Measurements from ENCODE around the gene GPR35. TPM values are rescaled to one million over a fixed set of nuclear protein-coding genes. Genes with fewer than 3 reads are reported as not detected.

Gene GPR35
- polyA plus RNA-seq, 1 of the 3 experiments (the other 2 are of a cell fraction): 1.2 TPM

GRCh38 chr2:240648650-240649275 lies 23.5 kb downstream of the GPR35 start:
- H3K9me3 ChIP-seq: no peaks in the 10 kb centered on the region
- H3K4me2 ChIP-seq: no peak overlapping the region
- no peaks in the 10 kb centered on the region; the same call in 1 of the 2 replicates for H3K27me3 ChIP-seq (ENCODE audit: insufficient read depth)
- CTCF ChIA-PET: interaction anchor here (1.7 to 2.0 kb wide), 2 partner anchors 8 to 192 kb away, joined by 6 to 8 read pairs; no protein-coding TSS in a partner anchor
- no peaks in the 10 kb centered on the region for H3K79me2 ChIP-seq (ENCODE audit: insufficient read depth)
- H3K27ac ChIP-seq (ENCODE audit: low read depth in 2 of 2, low read length in 1 of 2): no peak overlapping the region
- H4K20me1 ChIP-seq (ENCODE audit: insufficient read depth): no peaks in the 10 kb centered on the region
- no peaks in the 10 kb centered on the region for H3F3A ChIP-seq (replicated peaks; ENCODE audit: insufficient read depth)
- H3K4me1 ChIP-seq (ENCODE audit: control insufficient read depth in 1 of 2, insufficient read depth in 2 of 2, low read depth in 1 of 2, low read length in 1 of 2): no peaks in the 10 kb centered on the region
- DNase-seq: peak; percentile 25
- no peak overlapping the region for H2AFZ ChIP-seq (ENCODE audit: low read depth)
- no peak for TF ChIP-seq FOSL2 (IDR thresholded peaks at IDR 0.05; ENCODE audit: borderline replicate concordance, low read depth)
- TF ChIP-seq ELF1 (IDR thresholded peaks at IDR 0.05): no peak
- no peak for TF ChIP-seq RFX5 (IDR thresholded peaks at IDR 0.05; ENCODE audit: low read length)
- TF ChIP-seq TAF1 (IDR thresholded peaks at IDR 0.05; ENCODE audit: borderline replicate concordance, low read depth, low read length): no peak
- TF ChIP-seq, protein P1, sequence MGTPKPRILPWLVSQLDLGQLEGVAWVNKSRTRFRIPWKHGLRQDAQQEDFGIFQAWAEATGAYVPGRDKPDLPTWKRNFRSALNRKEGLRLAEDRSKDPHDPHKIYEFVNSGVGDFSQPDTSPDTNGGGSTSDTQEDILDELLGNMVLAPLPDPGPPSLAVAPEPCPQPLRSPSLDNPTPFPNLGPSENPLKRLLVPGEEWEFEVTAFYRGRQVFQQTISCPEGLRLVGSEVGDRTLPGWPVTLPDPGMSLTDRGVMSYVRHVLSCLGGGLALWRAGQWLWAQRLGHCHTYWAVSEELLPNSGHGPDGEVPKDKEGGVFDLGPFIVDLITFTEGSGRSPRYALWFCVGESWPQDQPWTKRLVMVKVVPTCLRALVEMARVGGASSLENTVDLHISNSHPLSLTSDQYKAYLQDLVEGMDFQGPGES (IDR thresholded peaks at IDR 0.05; ENCODE audit: low read depth, low read length): no peak
- TF ChIP-seq NRF1 (IDR thresholded peaks at IDR 0.05; ENCODE audit: low read depth, low read length): no peak
- TF ChIP-seq, protein P2, sequence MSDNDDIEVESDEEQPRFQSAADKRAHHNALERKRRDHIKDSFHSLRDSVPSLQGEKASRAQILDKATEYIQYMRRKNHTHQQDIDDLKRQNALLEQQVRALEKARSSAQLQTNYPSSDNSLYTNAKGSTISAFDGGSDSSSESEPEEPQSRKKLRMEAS (IDR thresholded peaks at IDR 0.05; ENCODE audit: low read depth): no peak
- TF ChIP-seq RAD21 (IDR thresholded peaks at IDR 0.05; ENCODE audit: low read length): no peak
- TF ChIP-seq EZH2phosphoT487 (IDR thresholded peaks at IDR 0.05; ENCODE audit: borderline replicate concordance, low read depth): no peak
- no peaks in the 10 kb centered on the region for H3K36me3 ChIP-seq (replicated peaks in 1 of 2; ENCODE audit: control insufficient read depth in 1 of 2, insufficient read depth in 2 of 2, low read length in 1 of 2)
- WGBS (ENCODE audit: low lambda C conversion rate): 58% methylated on average over 14 of the region's 19 CpGs
- H3K9me2 ChIP-seq: no peaks in the 10 kb centered on the region
- POLR2A ChIA-PET: no interaction called here
- H3K9ac ChIP-seq: no peak overlapping the region
- no peak overlapping the region for H3K4me3 ChIP-seq (ENCODE audit: low read depth in 2 of 2, low read length in 1 of 2)

DNA sequence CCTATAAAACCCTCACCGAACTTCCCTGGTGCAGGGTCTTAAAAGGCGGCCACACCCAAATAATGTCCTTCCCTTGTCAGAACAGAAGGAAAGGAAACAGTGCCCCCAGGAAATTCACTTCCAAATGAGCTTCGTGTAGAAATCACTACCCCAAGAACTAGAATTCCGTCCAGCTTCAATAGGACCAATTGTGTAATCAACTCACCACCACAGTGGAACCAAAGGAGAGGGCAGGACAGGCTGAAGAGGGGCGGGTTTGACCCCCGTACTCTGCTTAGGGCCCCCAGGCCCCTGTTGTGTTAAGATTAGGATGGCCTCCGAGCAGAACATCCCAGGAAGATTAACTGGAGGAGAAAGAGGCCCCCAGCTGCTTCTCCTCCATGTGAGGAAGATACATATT lies 24.1 kb downstream of the GPR35 start:
- ChIA-PET CTCF (interaction anchor here (1.7 kb wide), 1 partner anchor 8 kb away, joined by 8 read pairs; no protein-coding TSS in a partner anchor), POLR2A (no interaction called here)
- no peak overlapping the region for H2AFZ ChIP-seq (ENCODE audit: low read depth)
- H3K9me3 ChIP-seq: no peaks in the 10 kb centered on the region
- H3K27me3 ChIP-seq (ENCODE audit: insufficient read depth): no peaks in the 10 kb centered on the region; the same call in 1 of the 2 replicates
- H3K4me1 ChIP-seq (ENCODE audit: control insufficient read depth in 1 of 2, insufficient read depth in 2 of 2, low read depth in 1 of 2, low read length in 1 of 2): no peaks in the 10 kb centered on the region
- no peaks in the 10 kb centered on the region for H3K79me2 ChIP-seq (ENCODE audit: insufficient read depth)
- H3K4me2 ChIP-seq: no peak overlapping the region
- H4K20me1 ChIP-seq (ENCODE audit: insufficient read depth): no peaks in the 10 kb centered on the region
- H3K27ac ChIP-seq (ENCODE audit: low read depth in 2 of 2, low read length in 1 of 2): no peak overlapping the region
- no peak overlapping the region for H3K9ac ChIP-seq
- H3K9me2 ChIP-seq: no peaks in the 10 kb centered on the region
- no peak for DNase-seq
- WGBS (ENCODE audit: low lambda C conversion rate): 35% methylated on average over 7 of the region's 7 CpGs
- TF ChIP-seq MXI1 (IDR thresholded peaks at IDR 0.05; ENCODE audit: low read depth, low read length) (no peak), SIN3A (IDR thresholded peaks at IDR 0.05; ENCODE audit: borderline replicate concordance, low read depth, low read length) (no peak)
- no peaks in the 10 kb centered on the region for H3K36me3 ChIP-seq (replicated peaks in 1 of 2; ENCODE audit: control insufficient read depth in 1 of 2, insufficient read depth in 2 of 2, low read length in 1 of 2)
- H3F3A ChIP-seq (replicated peaks; ENCODE audit: insufficient read depth): no peaks in the 10 kb centered on the region
- no peak overlapping the region for H3K4me3 ChIP-seq (ENCODE audit: low read depth in 2 of 2, low read length in 1 of 2)

Measured in SK-N-SH (cell line).